IPS-18c (cell line): Measurements from ENCODE around the gene ZNF618.

Experiments
- H3K4me3 ChIP-seq: 2 replicates; pipeline ENCODE4 v1.7.0; 2013; ENCODE audit warnings: low read depth, mild to moderate bottlenecking, low read length, moderate library complexity; ENCODE audit not compliant: insufficient read depth
- H3K9me3 ChIP-seq: one replicate; pipeline ENCODE4 v1.6.1; 2013; ENCODE audit warnings: mild to moderate bottlenecking, low read length, moderate library complexity; ENCODE audit not compliant: control insufficient read depth, insufficient read depth

The ZNF618 gene

DNA sequence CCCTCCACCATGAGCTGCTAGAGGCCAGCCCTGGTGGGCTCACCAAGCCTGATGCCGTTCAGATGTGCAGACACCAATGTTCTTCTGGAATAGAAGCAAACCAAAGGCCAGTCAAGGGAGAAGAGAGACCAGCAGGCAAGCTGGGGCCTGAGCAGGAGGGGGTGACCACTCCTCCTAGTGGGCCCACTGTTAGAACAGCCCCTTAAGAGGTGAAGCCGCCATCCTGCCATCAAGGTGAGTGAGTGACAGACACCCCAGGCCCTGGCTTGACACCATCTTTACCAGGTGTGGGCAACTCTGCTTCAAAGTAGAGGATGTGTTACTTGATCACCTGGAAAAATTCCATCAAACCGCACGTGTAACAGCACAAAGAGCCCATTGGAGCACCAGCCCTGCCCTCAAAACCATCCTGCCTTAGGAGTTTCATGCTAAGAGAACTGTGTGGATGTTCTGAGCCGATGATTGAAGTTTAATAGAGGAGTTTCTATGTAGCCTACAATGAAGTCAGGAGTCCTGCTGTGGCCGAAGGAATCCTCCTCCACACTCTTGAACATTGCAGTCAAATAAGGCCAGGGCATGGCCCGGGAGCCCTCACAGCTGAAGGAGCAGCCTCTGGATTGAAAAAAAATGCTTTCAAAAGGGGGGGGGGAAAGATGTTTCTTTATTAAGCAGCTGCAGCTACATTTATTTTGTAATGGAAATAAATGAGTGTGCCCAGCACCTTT is 181.2 kb downstream of the ZNF618 start:
- H3K4me3 ChIP-seq, result no peak overlapping the region

GRCh38 chr9:114058688-114059046 is 182.6 kb downstream of the ZNF618 start:
- Histone ChIP-seq H3K4me3 (no peak overlapping the region), H3K9me3 (peaks cover 2% of the 10 kb centered on the region)

More for the DNA sequence above, 181.2 kb downstream of the ZNF618 start:
- H3K9me3 ChIP-seq, result peaks cover 2% of the 10 kb centered on the region

GRCh38 chr9:114059047-114059803 is 183.1 kb downstream of the ZNF618 start:
- H3K4me3 ChIP-seq, result no peak overlapping the region

GRCh38 chr9:114060070-114060469 is 184.0 kb downstream of the ZNF618 start:
- H3K9me3 ChIP-seq, result peaks cover 2% of the 10 kb centered on the region
- H3K4me3 ChIP-seq, result no peak overlapping the region

More at GRCh38 chr9:114059047-114059803, 183.1 kb downstream of the ZNF618 start:
- peaks cover 2% of the 10 kb centered on the region for H3K9me3 ChIP-seq

DNA sequence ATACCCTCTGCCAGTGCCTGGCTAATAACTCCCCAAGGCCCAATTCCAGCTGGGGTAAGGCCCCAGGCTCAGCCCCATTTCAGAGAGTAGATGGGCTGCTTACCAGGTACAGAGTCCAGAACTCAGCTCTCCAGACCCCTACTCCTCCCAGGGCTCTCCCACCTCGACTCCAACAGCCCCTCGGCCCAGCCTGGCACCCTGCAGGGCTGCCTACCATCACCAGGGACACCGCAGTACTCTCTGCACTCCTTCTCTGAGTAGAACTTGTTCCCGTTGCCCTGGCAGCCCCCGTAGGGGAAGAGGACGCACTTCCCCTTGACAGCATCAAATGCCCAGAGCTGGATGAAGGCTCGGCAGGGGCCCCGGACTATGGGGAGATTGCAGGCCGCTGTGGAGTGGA is 184.6 kb downstream of the ZNF618 start:
- H3K9me3 ChIP-seq, result peaks cover 2% of the 10 kb centered on the region
- no peak overlapping the region for H3K4me3 ChIP-seq

- Histone ChIP-seq H3K9me3 (peaks cover 2% of the 10 kb centered on the region), H3K4me3 (no peak overlapping the region)
Measured at GRCh38 chr9:114061292-114061691, 185.2 kb downstream of the ZNF618 start.

DNA sequence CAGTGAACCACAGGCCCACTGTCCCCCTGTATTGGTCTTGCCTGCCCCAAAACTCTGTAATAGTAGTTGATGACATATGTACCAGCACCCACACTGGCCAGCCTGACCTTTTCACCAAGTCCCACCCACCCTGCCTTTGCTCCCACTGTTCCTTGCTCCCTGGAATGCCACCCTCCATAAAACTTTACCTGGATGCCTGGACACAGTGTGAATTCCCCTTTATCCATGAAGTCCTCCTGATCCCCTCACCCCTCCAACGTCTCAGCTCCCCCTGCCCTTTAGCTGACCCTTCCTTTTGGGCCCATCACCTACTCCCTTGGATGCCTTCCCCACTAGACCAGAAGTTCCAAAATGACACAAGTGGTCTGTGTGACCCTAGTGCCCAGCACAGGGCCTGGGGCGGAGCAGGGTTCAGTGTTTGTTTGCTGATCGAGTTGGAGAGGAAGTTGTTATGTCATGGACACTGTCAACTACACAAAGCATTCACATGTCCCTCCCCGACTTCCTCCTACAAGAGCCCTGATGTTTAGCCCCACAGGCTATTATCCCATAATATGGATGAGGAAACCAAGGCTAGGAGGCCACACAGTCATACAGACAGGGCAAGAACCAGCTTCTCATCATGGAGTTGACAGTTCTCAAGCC is 185.8 kb downstream of the ZNF618 start:
- Histone ChIP-seq H3K9me3 (peaks cover 2% of the 10 kb centered on the region), H3K4me3 (no peak overlapping the region)

DNA sequence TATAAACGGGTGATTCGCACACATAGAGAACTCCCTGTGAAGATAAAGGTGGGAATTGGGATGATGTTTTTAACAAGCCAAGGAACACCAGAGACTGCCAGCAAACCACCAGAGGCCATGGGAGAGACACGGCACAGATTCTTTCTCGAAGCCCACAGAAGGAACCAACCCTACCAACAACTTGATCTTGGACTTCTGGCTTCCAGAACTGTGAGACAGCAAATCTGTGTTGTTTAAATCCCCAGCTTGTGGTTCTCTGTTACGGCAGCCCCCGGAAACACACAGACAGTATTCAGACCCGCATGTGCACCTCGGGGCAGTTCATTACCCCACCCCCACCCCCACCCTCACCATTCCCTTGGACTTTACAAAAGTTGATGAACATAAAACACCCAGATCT is 189.2 kb downstream of the ZNF618 start:
- no peak overlapping the region for H3K4me3 ChIP-seq
- H3K9me3 ChIP-seq, result no peaks in the 10 kb centered on the region

GRCh38 chr9:114069476-114070187 is 193.5 kb downstream of the ZNF618 start:
- Histone ChIP-seq H3K4me3 (no peak overlapping the region), H3K9me3 (no peaks in the 10 kb centered on the region)

- H3K9me3 ChIP-seq, result no peaks in the 10 kb centered on the region
- H3K4me3 ChIP-seq, result no peak overlapping the region
Measured at GRCh38 chr9:114070188-114071103, 194.3 kb downstream of the ZNF618 start.

DNA sequence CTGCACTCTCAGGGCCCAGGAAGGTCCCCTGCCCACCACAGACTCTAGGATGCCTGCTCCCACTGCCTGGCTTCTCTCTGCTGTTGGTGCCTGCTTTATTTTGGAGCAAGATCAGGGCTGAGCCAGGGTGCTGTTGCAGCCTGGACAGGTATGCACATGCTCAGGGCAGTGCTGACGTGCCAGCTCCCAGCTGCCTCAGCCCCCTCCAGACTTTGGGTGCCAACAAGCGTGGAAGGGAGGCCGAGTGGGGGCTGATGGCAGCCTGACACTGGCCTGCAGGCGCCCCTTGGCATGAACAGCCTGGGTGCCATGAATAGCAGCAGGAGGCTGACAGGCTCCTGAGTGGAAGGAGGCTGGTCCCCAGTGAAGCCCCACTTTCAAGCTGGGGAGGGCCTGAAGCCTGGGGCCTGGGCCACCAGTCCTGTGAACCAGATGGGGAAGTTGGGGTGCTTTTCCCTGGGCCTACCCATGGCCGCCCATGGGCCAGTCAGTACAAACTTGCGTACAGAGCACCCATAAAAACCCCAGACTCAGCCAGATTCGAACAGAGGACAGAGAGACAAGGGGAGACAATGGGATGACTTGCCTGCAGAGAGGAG is 195.2 kb downstream of the ZNF618 start:
- H3K4me3 ChIP-seq, result no peak overlapping the region
- H3K9me3 ChIP-seq, result no peaks in the 10 kb centered on the region

DNA sequence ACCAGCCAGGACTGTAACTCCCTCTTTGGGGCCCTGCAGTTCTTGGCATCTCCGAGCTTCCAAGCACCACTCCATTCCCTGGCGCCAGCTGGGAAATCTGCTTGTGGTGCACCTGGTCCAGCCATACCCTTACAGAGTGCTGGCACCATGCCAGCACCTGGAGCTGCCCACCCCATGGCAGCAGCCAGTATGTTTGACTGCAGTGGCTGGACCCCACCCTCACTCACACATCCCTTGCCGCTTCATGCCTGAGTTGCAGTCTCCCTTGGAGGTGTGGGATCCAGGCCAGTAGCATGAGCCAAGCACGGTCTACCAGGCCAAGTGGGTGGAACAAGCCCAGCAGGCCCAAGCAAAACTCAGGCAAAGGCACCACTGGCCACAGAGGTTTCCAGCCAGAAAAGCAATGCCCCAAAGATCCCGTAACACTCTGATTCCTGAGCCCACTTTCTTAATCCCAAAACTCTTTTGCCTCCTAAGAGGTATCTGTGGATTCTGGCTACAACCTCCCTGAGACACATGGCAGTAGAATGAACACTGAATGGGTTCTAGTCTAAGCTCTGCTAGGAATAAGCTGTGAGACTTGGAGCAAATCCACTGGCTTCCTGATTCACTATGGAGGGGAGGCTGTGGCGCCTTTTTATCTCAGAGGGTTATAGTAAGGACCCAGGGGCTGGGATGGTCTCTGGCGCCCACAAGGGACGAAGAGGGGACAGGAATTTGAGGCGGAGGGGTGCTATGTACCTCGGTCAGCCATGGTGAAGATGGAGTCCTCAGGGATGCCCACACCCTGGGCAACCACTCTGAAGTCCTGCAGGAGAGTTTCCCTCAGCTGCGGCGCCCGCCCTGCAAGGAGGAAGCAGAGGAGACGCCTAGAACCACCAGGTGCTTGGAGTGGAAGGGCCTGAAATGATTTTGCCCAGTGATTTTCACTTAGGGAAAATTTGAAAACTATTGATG is 196.4 kb downstream of the ZNF618 start:
- no peak overlapping the region for H3K4me3 ChIP-seq
- H3K9me3 ChIP-seq, result no peaks in the 10 kb centered on the region

GRCh38 chr9:114075602-114076001 is 199.5 kb downstream of the ZNF618 start:
- no peak overlapping the region for H3K4me3 ChIP-seq

DNA sequence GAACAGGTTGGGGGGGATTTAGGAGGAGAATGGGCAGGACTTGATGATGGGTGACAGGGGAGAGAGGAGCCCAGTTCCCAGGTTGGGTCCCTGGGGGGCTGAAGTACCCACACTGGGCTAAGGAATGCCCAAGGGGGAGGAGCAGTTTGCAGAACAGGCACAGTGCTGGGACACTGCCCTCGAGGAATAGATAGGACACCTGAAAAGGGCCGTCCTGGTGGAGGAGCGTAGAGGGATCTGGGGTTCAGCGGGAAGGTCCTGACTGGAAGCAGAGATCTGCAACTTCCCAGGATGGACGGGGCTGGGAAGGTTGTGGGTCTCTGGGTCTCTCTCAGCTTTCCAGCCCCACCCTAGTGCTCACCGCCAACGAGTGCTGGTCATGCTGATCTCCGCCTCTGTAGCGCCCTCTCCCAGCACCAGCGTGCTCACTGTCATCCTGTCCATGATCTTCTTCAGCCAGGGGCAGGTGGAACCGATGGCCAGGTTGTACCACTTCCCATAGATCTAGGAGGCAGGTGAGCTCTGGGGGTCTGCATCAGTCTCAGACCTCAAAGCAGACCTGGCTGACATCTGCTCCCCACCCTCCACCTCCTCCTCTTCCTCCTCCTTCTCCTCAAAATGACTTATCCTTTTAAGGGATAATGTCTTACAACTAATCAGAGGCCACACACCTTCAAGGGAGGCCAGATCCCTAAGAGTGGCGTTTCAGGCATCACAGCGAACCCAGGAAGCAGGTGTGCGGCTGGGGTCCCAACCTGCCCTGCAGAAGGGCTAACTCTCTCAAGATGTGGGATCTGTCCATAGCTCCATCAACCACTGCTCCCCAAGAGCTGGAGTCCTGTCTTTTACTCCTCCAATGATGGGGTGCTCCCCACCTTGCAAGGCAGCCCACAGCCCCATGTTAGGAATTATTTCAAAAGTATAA is 200.4 kb downstream of the ZNF618 start:
- Histone ChIP-seq H3K9me3 (no peaks in the 10 kb centered on the region), H3K4me3 (no peak overlapping the region)

More at GRCh38 chr9:114075602-114076001, 199.5 kb downstream of the ZNF618 start:
- no peaks in the 10 kb centered on the region for H3K9me3 ChIP-seq
